ENCODE measurements around the gene GANAB.

- TF ChIP-seq EP300 (IDR thresholded peaks at IDR 0.05), result no peak
- no peak for TF ChIP-seq POLR2A (IDR thresholded peaks at IDR 0.05)
- TF ChIP-seq POLR2AphosphoS5 (IDR thresholded peaks at IDR 0.05), result no peak
Measured at GRCh38 chr11:62654297-62654696, 7.9 kb upstream of the GANAB start.
